Measurements from ENCODE around the gene MBP.

MBP gene

DNA sequence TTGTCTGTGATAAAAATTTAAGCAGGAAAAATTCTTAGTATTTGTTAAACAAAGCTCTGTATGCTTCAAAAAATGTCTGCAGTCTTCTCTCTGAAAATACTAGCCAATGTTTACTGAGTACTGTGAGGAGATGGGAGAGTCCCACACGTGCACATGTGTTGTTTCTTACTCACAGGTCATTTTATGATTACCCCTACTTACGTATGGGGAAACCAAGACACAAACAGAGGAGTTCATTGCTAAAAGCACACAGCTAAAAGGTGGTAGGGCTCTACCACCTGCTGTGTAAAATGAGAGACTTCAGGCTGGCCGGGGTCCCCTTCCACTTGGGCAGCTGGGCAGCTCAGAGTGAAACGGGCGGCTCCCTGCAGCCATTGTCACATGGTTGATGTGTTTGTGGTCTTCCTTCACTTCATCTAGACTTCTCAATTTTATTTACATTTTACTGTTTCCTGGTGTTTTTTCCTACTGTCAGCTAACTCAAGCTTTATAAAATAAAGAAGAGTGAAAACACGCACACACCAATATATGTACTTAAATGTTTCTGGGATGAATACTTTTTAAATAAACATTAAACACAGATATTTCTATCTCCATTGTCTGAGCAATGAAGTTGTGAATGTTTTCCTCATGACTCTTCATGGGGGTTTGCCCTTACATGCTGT lies 71.2 kb downstream of the MBP start:
- no peak for TF ChIP-seq CTCF (IDR thresholded peaks at IDR 0.05; ENCODE audit: insufficient read depth, low read length, missing control alignments)
- ChIA-PET CTCF (interaction anchor here (0.8 to 2.0 kb wide), 9 partner anchors 9 to 151 kb away, joined by 3 to 14 read pairs (median 4); no protein-coding TSS in a partner anchor), POLR2A (no interaction called here)

DNA sequence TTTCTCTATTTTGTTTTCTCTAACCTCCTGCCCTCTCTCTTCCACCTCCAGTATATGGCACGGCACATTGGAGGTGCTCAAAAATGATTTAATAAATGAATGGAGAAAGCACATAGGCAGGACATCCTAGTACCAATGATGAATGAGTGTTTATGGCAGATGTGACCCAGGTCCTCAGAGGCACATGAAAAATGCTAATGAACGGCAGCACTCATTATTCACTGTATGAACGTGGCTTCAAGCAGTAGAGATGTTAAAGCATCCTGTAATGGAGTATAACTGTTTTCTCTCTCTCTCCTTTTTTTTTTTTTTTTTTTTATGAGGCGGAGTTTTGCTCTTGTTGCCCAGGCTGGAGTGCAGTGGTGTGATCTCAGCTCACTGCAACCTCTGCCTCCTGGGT lies 72.4 kb downstream of the MBP start:
- ChIA-PET CTCF (interaction anchor here (2.0 kb wide), 1 partner anchor 11 kb away, joined by 14 read pairs; no protein-coding TSS in a partner anchor), POLR2A (no interaction called here)
- DNase-seq (ENCODE audit: low read depth, low spot score) = no peak
- H3K4me3 ChIP-seq (ENCODE audit: low read depth, low read length) = no peak overlapping the region
- TF ChIP-seq CTCF (IDR thresholded peaks at IDR 0.05; ENCODE audit: insufficient read depth, low read length, missing control alignments) = no peak

More for the DNA sequence above, 71.2 kb downstream of the MBP start:
- no peak for DNase-seq (ENCODE audit: low read depth, low spot score)
- H3K4me3 ChIP-seq (ENCODE audit: low read depth, low read length) = no peak overlapping the region

- peak; percentile 47 for TF ChIP-seq CTCF (IDR thresholded peaks at IDR 0.05; ENCODE audit: insufficient read depth, low read length, missing control alignments)
- POLR2A ChIA-PET = no interaction called here
- CTCF ChIA-PET = interaction anchor here (1.0 to 1.4 kb wide), 3 partner anchors 13 to 59 kb away, joined by 3 to 8 read pairs (median 5); no protein-coding TSS in a partner anchor
- no peak overlapping the region for H3K4me3 ChIP-seq (ENCODE audit: low read depth, low read length)
- DNase-seq (ENCODE audit: low read depth, low spot score) = no peak
Observed at GRCh38 chr18:77059294-77059916, 73.2 kb downstream of the MBP start.

GRCh38 chr18:77058290-77058835 lies 74.2 kb downstream of the MBP start:
- no peak for TF ChIP-seq CTCF (IDR thresholded peaks at IDR 0.05; ENCODE audit: insufficient read depth, low read length, missing control alignments)
- no peak overlapping the region for H3K4me3 ChIP-seq (ENCODE audit: low read depth, low read length)
- ChIA-PET CTCF (interaction anchor here (0.7 to 1.4 kb wide), 5 partner anchors 12 to 256 kb away, joined by 3 to 8 read pairs (median 3); no protein-coding TSS in a partner anchor), POLR2A (no interaction called here)
- no peak for DNase-seq (ENCODE audit: low read depth, low spot score)

GRCh38 chr18:77057006-77057395 lies 75.6 kb downstream of the MBP start:
- DNase-seq (ENCODE audit: low read depth, low spot score) = no peak
- POLR2A ChIA-PET = no interaction called here
- CTCF ChIA-PET = interaction anchor here (0.9 to 2.1 kb wide), 5 partner anchors 9 to 254 kb away, joined by 4 to 12 read pairs (median 4); no protein-coding TSS in a partner anchor
- H3K4me3 ChIP-seq (ENCODE audit: low read depth, low read length) = no peak overlapping the region
- no peak for TF ChIP-seq CTCF (IDR thresholded peaks at IDR 0.05; ENCODE audit: insufficient read depth, low read length, missing control alignments)

Data from AG04449 (cell line).